Skeletal muscle satellite cell (primary cell): ENCODE data around the gene CSF1R.
A peak's percentile ranks its signal among the peaks of the same experiment; 100 is the strongest.

Experiments used
- H3K27me3 ChIP-seq: 2 replicates; pipeline ENCODE4 v1.7.0; 2013; ENCODE audit warnings: low read length; ENCODE audit not compliant: control insufficient read depth, insufficient read depth
- H3K36me3 ChIP-seq: 2 replicates; pipeline ENCODE4 v1.7.0; 2013; ENCODE audit warnings: mild to moderate bottlenecking, control low read depth, low read length; ENCODE audit not compliant: insufficient read depth
- H3K4me1 ChIP-seq: 2 replicates; pipeline ENCODE4 v1.7.0; 2013; ENCODE audit warnings: low read length; ENCODE audit not compliant: control insufficient read depth, insufficient read depth
- H3K4me2 ChIP-seq: 2 replicates; pipeline ENCODE4 v1.7.0; 2013; ENCODE audit warnings: mild to moderate bottlenecking, low read length
- H3K4me3 ChIP-seq: 2 replicates; pipeline ENCODE4 v1.7.0; 2013; ENCODE audit warnings: low read length
- H3K9ac ChIP-seq: 2 replicates; pipeline ENCODE4 v1.7.0; 2013; ENCODE audit warnings: mild to moderate bottlenecking, low read depth, low read length, moderate library complexity
- H3K9me3 ChIP-seq: replicated peaks from 2 replicates; pipeline ENCODE4 v1.7.0; 2013; ENCODE audit warnings: mild to moderate bottlenecking, control low read depth, low read length

The CSF1R gene

GRCh38 chr5:150065886-150066285 is 20.5 kb downstream of the CSF1R start:
- Histone ChIP-seq H3K27me3 (no peaks in the 10 kb centered on the region), H3K4me2 (peak overlapping the region; percentile 51), H3K36me3 (no peaks in the 10 kb centered on the region), H3K9ac (peak overlapping the region; percentile 35), H3K4me3 (peak overlapping the region; percentile 28), H3K4me1 (peaks cover 45% of the 10 kb centered on the region), H3K9me3 (no peaks in the 10 kb centered on the region)

GRCh38 chr5:150065346-150065745 is 21.0 kb downstream of the CSF1R start:
- no peaks in the 10 kb centered on the region for H3K27me3 ChIP-seq
- H3K4me3 ChIP-seq: peak overlapping the region; percentile 28
- H3K4me2 ChIP-seq: peak overlapping the region; percentile 51
- H3K36me3 ChIP-seq: no peaks in the 10 kb centered on the region
- peaks cover 45% of the 10 kb centered on the region for H3K4me1 ChIP-seq
- H3K9ac ChIP-seq: peak overlapping the region; percentile 35
- H3K9me3 ChIP-seq: no peaks in the 10 kb centered on the region

- H3K4me2 ChIP-seq: peak overlapping the region; percentile 51
Measured at GRCh38 chr5:150064681-150065220, 21.6 kb downstream of the CSF1R start.

GRCh38 chr5:150063638-150064037 is 22.7 kb downstream of the CSF1R start:
- H3K4me1 ChIP-seq: peaks cover 55% of the 10 kb centered on the region
- no peak overlapping the region for H3K4me3 ChIP-seq
- no peak overlapping the region for H3K9ac ChIP-seq
- H3K9me3 ChIP-seq: no peaks in the 10 kb centered on the region
- no peak overlapping the region for H3K4me2 ChIP-seq
- H3K27me3 ChIP-seq: no peaks in the 10 kb centered on the region
- no peaks in the 10 kb centered on the region for H3K36me3 ChIP-seq

More at GRCh38 chr5:150064681-150065220, 21.6 kb downstream of the CSF1R start:
- peak overlapping the region; percentile 24 for H3K9ac ChIP-seq
- H3K27me3 ChIP-seq: no peaks in the 10 kb centered on the region
- H3K9me3 ChIP-seq: no peaks in the 10 kb centered on the region
- H3K36me3 ChIP-seq: no peaks in the 10 kb centered on the region
- H3K4me1 ChIP-seq: peaks cover 45% of the 10 kb centered on the region
- H3K4me3 ChIP-seq: no peak overlapping the region

GRCh38 chr5:150062216-150062922 is 24.0 kb downstream of the CSF1R start:
- Histone ChIP-seq H3K9me3 (no peaks in the 10 kb centered on the region), H3K4me2 (no peak overlapping the region), H3K4me1 (peaks cover 53% of the 10 kb centered on the region), H3K4me3 (no peak overlapping the region), H3K36me3 (no peaks in the 10 kb centered on the region), H3K27me3 (no peaks in the 10 kb centered on the region), H3K9ac (no peak overlapping the region)

GRCh38 chr5:150061538-150061995 is 24.8 kb downstream of the CSF1R start:
- no peak overlapping the region for H3K4me2 ChIP-seq
- H3K4me1 ChIP-seq: peaks cover 45% of the 10 kb centered on the region
- H3K27me3 ChIP-seq: no peaks in the 10 kb centered on the region
- peaks cover 4% of the 10 kb centered on the region for H3K36me3 ChIP-seq
- H3K4me3 ChIP-seq: no peak overlapping the region
- H3K9ac ChIP-seq: no peak overlapping the region
- no peaks in the 10 kb centered on the region for H3K9me3 ChIP-seq

- Histone ChIP-seq H3K9ac (no peak overlapping the region), H3K9me3 (no peaks in the 10 kb centered on the region), H3K4me2 (no peak overlapping the region), H3K27me3 (no peaks in the 10 kb centered on the region), H3K4me1 (peaks cover 34% of the 10 kb centered on the region), H3K36me3 (peaks cover 12% of the 10 kb centered on the region), H3K4me3 (no peak overlapping the region)
Measured at GRCh38 chr5:150060471-150060870, 25.9 kb downstream of the CSF1R start.

- Histone ChIP-seq H3K4me3 (no peak overlapping the region), H3K9me3 (no peaks in the 10 kb centered on the region), H3K4me2 (no peak overlapping the region), H3K9ac (no peak overlapping the region), H3K27me3 (no peaks in the 10 kb centered on the region), H3K36me3 (peaks cover 20% of the 10 kb centered on the region), H3K4me1 (peaks cover 26% of the 10 kb centered on the region)
Measured at GRCh38 chr5:150059623-150060022, 26.7 kb downstream of the CSF1R start.

- peak overlapping the region; percentile 20 for H3K4me2 ChIP-seq
- H3K4me1 ChIP-seq: peaks cover 23% of the 10 kb centered on the region
- no peak overlapping the region for H3K4me3 ChIP-seq
- H3K9ac ChIP-seq: peak overlapping the region; percentile 58
- H3K9me3 ChIP-seq: no peaks in the 10 kb centered on the region
- H3K36me3 ChIP-seq: peaks cover 30% of the 10 kb centered on the region
- H3K27me3 ChIP-seq: no peaks in the 10 kb centered on the region
Measured at GRCh38 chr5:150058480-150059126, 27.8 kb downstream of the CSF1R start.

GRCh38 chr5:150057996-150058395 is 28.4 kb downstream of the CSF1R start:
- no peaks in the 10 kb centered on the region for H3K9me3 ChIP-seq
- H3K4me2 ChIP-seq: no peak overlapping the region

GRCh38 chr5:150057511-150057910 is 28.8 kb downstream of the CSF1R start:
- Histone ChIP-seq H3K9me3 (no peaks in the 10 kb centered on the region), H3K36me3 (peaks cover 40% of the 10 kb centered on the region), H3K4me1 (peaks cover 34% of the 10 kb centered on the region), H3K4me2 (no peak overlapping the region), H3K27me3 (no peaks in the 10 kb centered on the region), H3K4me3 (no peak overlapping the region), H3K9ac (no peak overlapping the region)

More at GRCh38 chr5:150057996-150058395, 28.4 kb downstream of the CSF1R start:
- Histone ChIP-seq H3K4me1 (peaks cover 29% of the 10 kb centered on the region), H3K9ac (no peak overlapping the region), H3K4me3 (no peak overlapping the region), H3K36me3 (peaks cover 35% of the 10 kb centered on the region), H3K27me3 (no peaks in the 10 kb centered on the region)
